GM13977 (cell line): Measurements from ENCODE around the gene ABTB2.

Experiments
- DNase-seq: peaks from one replicate; pipeline ENCODE4 v3.0.0; 2012; ENCODE audit warnings: low spot score
- CTCF ChIP-seq: IDR thresholded peaks from 2 replicates; pipeline ENCODE4 v1.5.1; 2012; ENCODE audit warnings: mild to moderate bottlenecking, control low read depth; ENCODE audit not compliant: insufficient read depth; ENCODE audit errors: extremely low read depth, missing control alignments
- in situ Hi-C: fragments of 300-500 bp; cut with MboI; formaldehyde crosslinking; loops from one replicate; pipeline ENCODE4 v1.12.0; 2022; ENCODE audit warnings: low sequenced_read_pairs, low pct_unique_long_range_greater_than_20kb, mixed read lengths, inconsistent platforms; ENCODE audit not compliant: unreplicated experiment

The ABTB2 gene

GRCh38 chr11:34340653-34341052, 17.2 kb downstream of the ABTB2 start:
- TF ChIP-seq CTCF, result no peak
- in situ Hi-C loops, result no loop called here
- DNase-seq, result no peak

DNA sequence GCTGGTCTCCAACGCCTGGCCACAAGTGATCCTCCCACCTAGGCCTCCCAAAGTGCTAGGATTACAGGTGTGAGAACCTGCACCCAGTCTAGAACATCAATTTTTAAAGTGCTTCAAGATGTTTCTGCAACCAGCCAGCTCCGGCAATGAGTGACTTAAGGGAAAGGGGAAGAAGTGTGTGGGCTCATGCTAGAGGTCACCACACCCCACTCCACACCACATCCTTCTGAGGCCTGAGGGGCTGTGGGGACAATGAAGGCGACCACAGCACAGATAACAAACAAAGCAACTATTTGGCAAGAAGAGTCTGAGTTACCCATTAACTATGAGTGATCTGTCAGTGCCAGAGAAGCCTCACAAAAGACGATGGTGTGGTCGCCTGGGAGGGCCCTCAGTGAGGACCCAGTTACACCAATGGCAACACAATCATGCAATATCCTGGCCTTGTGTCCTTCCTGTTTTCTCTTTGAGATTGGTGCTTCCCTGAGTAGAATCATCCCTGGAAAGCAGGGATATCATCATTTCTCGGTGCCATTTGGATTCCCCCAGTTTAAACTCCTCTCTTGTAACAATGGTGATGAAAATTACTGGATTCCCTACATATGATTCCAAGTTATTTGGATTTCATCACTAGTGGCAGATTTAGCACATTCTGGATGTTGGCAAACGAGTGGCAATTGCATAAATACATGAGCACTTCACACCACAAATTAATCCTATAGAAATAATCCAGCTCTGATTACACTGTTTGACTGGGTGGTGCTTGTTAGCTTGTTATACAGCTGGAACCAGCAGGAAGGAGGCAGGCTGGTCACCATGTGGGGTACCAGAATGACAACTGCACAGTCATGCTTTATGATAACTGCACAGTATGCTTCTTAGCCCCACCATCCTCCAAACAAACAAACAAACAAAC, 18.4 kb downstream of the ABTB2 start:
- DNase-seq, result no peak
- in situ Hi-C loops, result no loop called here
- no peak for TF ChIP-seq CTCF

- DNase-seq, result no peak
- no peak for TF ChIP-seq CTCF
- in situ Hi-C loops, result no loop called here
Observed at GRCh38 chr11:34337016-34337415, 20.8 kb downstream of the ABTB2 start.

DNA sequence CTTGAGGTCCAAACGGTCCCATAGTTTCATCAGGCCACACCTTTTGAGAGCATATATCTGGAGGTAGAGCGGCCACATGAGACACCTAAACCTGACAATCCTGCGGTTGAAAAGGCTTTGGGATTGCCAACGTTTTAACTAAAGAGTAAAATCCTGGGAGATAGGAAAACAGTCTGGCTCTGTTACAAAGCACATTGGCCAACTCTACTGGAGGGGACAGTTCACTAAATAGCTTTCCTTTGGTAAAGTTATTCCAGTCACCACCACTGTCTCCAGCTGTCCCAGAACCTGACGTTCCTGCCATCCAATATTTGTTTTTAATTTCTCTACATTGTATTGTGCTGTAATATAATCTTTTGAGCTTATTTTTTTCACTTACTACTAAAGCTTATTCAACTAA, 22.0 kb downstream of the ABTB2 start:
- TF ChIP-seq CTCF, result no peak
- in situ Hi-C loops, result no loop called here
- DNase-seq, result no peak

DNA sequence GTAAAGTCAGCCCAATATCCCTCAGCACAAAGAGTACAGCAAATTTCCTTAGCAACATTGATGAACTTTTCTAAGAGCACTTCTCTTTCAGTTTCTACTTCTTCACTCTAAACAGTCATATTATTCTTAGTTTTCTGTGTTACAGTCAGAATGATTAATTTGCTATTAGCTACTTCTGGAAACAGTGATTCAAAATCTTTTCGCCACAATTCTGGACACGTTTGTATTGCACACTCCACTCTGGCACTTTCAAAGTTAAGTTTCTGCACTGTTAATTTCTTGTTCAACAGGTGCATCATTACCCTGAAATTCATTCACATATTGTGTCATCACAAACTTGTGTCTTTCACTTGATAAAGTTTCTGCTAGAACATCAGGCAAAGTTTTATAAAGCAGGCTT, 22.5 kb downstream of the ABTB2 start:
- in situ Hi-C loops, result no loop called here
- TF ChIP-seq CTCF, result no peak
- DNase-seq, result no peak

DNA sequence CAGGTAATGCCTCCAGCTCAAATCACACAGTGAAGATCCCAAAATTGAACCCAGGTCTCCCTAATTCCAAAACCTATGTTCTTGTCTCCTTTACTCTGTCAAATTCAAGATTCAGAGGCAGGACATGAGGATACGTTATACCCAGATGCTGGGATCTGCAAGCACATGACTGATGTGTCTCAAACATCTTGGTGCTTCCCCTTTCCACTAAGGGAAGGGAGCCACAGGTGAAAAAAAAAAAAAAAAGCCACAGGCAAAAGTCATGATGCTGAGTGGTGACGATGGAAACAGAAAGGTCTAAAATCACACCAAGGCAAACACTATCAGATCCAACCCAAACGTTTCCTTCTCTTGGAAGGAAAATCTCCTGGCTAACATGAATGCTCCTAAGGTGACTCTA, 24.0 kb downstream of the ABTB2 start:
- DNase-seq, result no peak
- TF ChIP-seq CTCF, result no peak
- in situ Hi-C loops, result no loop called here
